Heart left ventricle (tissue), 13 donors: ENCODE results near the gene GHITM.

ENCODE experiments used
- CTCF ChIP-seq, 12 donors: fragments of 200-600 bp; sonication (generic) in 4 of 12; IDR thresholded peaks; one replicate each; pipeline versions ENCODE4 v1.5.0 to v1.8.0; 2018 to 2022; ENCODE audit warnings: antibody characterized with exemption in 12 of 12, mild to moderate bottlenecking in 5 of 12
- POLR2A ChIP-seq, 2 donors: fragments of 450-650 bp; IDR thresholded peaks; one replicate each; pipeline ENCODE4 v1.6.1; 2017; ENCODE audit warnings: antibody characterized with exemption in 2 of 2, mild to moderate bottlenecking in 2 of 2, moderate library complexity in 2 of 2
- donor health status: ischemic (EF 13 %, LVEDD 7.1; RV severe dilation, severe dysfunction).
- donor health status: DM: no; HTN: yes; CAD: no.
- donor health status: DM: no; HTN: no; CAD: no.
- donor health status: ischemic (EF 25% LVEDD 6.9; RV normal size, moderate dysfunction).
- donor health status: ischemic (EF 25% LVEDD 5.7; RV mildly dilated, moderate dysfunction).
- donor health status: ischemic (EF 35%, LVEDD 5.7; RV mildly dilated, moderate dysfunction).
- donor health status: nonischemic (EF 11% LVEDD 7.7; RV severe dilation, severe dysfunction).
- donor health status: DM: yes; HTN: yes; CAD: no.
- donor health status: PGD.
- donor health status: ischemic (EF 29% LVEDD 5.4; RV normal size, mild dysfunction).
- donor health status: nonischemic (EF 23%, LVEDD 6.1; RV moderate dilation, normal function).

GRCh38 chr10:84156768-84157167 is 17.5 kb downstream of the GHITM start:
- TF ChIP-seq CTCF (IDR thresholded peaks at IDR 0.05): no peak
- no peak for TF ChIP-seq POLR2A (IDR thresholded peaks at IDR 0.05)
